ENCODE measurements around the gene SHROOM4.

The SHROOM4 gene

DNA sequence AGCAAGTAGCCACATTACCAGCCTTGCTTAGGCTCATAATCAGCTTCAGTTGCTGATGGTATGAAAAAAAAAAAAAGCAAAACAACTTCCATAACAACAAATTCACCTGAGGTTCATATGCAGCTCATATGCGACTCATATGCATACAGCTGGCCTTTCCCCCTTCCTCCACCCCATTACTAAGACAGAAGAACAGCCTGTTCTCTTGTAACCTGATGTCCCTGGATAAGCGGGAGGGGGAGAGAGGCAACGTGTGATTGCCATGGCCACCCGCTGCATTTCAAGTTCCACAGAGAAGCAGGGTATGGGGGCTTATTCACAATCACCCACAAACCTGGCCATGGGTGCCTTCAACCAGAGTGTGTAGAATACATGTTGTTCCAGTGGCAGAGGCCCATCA lies 248.3 kb downstream of the SHROOM4 start:
- H3K36me3 ChIP-seq (ENCODE audit: insufficient read depth, low read length), result no peaks in the 10 kb centered on the region
- H3K27ac ChIP-seq (ENCODE audit: low read depth, low read length), result no peak overlapping the region

More for the DNA sequence above, 248.3 kb downstream of the SHROOM4 start:
- Histone ChIP-seq H3K4me3 (ENCODE audit: low read depth in 1 of 2, low read length in 2 of 2) (no peak overlapping the region), H3K27me3 (ENCODE audit: control insufficient read depth in 1 of 2, insufficient read depth in 2 of 2, low read length in 2 of 2) (no peaks in the 10 kb centered on the region), H3K9me3 (ENCODE audit: low read length) (no peaks in the 10 kb centered on the region), H3K4me1 (ENCODE audit: insufficient read depth, low read length) (no peaks in the 10 kb centered on the region), H3K9ac (ENCODE audit: low read length) (no peak overlapping the region)

All from muscle layer of colon (tissue), 2 donors.